ENCODE measurements around the gene NUDT22. TPM values are rescaled to one million over a fixed set of nuclear protein-coding genes. Genes with fewer than 3 reads are reported as not detected.

Gene NUDT22
- total and polyA plus RNA-seq, 2 of the 8 experiments (the other 6 are each of a cell fraction or from before 2014, with no cell fraction given) = 43.4 to 69.0 TPM

DNA sequence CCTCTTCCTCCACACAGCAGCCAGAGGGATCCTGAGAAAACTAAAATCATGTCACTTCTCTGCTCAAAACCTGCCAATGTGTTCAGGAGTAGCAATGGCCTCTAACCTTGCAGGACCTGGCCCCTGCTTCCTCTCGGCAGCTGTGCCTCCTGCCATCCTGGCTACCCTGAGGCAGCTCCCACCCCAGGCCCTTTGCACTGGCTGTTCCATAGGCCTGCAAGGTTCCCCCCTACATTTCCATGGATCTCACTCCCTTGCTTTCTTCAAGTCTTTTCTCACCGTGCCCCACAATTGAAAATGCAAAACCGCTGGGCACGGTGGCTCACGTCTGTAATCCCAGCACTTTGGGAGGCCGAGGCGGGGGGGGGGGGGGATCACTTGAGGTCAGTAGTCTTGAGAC is 42.2 kb upstream of the NUDT22 start (continued):
- TF ChIP-seq SIN3A (conservative IDR thresholded peaks at IDR 0.05 in 1 of 2, IDR thresholded peaks at IDR 0.05 in 1 of 2; ENCODE audit: low read depth in 1 of 2, low read length in 2 of 2) (no peak), TAF7 (optimal IDR thresholded peaks at IDR 0.05; ENCODE audit: borderline replicate concordance, low read depth, low read length) (no peak)

Data from H1 (cell line).